ENCODE data around the gene SPOCD1.

Gene SPOCD1

GRCh38 chr1:31799895-31800673 lies 15.7 kb downstream of the SPOCD1 start:
- no peak for DNase-seq

DNA sequence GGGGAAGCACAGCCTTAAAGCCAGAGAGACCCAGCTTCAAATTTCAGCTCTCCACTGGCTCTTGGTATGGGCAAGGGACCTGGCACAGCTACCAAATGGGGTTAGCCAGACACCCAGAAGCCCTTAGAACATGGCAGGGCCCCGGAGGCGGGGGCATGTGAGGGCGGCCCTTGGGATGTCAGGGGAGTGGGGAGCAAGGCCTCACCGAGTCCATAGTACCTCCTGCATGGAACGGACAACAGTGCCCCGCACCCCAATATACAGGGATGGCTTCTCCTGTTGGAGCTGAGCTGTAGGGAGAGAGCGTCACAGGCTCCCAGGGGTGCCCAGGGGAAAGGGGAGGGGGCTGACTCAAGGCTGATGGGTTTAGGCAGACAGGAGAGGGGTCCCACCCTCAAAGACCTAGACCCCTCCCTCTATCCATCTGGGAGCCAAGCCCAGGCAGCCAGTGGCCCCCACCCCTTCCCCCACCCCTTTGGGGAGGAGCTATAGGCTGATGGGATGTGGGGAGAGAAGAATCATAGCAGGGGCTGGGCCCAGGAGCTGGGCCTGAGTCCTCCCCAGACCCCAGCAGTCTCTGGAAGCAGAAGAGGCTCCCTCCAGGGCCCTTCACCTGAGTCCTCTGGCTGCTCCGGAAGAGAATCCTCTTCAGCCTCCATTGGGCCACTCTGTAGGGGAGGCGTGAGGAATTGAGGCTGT lies 16.5 kb downstream of the SPOCD1 start:
- DNase-seq, result no peak

DNA sequence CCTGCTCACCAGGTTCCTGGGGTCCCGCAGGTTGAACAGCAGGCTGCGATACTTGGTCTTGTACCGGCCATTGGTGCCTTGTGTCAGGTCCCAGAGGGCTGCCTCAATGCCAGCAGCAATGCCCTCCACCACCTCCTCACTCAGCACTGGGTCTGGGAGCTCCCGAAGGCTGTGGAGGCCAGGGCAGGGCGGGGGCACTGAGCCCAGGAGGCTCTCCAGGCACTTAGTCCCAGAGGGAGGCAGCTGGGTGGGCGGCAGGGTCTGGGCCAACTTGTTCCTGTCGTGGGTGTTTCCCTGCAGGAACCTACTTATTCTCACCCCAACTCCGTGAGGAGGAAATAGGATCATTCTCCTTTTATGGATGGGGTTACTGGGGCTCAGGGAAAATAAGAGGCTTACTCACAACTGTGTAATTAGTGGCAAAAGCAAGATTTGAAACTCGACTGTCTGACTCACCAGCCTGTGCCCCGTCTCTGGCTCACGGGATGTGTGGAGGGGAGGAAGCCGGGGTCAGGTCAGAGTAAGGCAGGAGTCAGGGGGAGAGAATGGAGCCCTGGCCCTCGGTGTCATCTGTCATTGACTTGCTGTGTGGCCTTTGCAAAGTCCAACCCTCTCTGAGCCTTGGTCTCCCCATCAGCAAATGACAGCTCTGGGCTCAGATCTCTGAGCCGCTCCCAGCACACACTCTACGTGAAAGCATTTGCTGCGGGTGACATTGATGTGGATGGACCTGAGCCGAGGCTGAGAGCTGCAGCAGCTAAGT lies 17.2 kb downstream of the SPOCD1 start:
- no peak for DNase-seq

GRCh38 chr1:31798086-31798432 lies 17.8 kb downstream of the SPOCD1 start:
- no peak for DNase-seq

GRCh38 chr1:31797216-31797615 lies 18.6 kb downstream of the SPOCD1 start:
- DNase-seq, result no peak

DNA sequence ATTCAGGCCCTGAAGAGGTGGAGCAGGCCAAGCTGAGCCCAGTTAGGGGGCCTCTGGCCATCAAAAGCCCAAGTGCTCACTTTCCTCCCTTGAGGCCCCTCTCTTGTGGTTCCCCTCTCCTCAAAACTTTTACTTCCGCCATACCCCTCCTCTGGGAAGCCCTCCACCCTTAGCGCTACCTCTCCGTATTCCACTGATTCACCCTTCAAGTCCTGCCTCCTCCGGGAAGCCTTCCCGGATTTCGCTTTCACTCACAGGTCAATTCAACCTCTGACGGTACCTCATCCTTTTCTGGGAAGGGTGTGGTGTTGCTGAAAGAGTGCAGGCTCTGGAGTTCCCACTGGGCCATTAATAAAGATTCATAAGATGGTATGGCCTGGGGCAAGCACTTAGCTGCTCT lies 19.1 kb downstream of the SPOCD1 start:
- DNase-seq, result no peak

- DNase-seq, result peak; percentile 59
Measured at GRCh38 chr1:31795801-31796621, 19.8 kb downstream of the SPOCD1 start.

DNA sequence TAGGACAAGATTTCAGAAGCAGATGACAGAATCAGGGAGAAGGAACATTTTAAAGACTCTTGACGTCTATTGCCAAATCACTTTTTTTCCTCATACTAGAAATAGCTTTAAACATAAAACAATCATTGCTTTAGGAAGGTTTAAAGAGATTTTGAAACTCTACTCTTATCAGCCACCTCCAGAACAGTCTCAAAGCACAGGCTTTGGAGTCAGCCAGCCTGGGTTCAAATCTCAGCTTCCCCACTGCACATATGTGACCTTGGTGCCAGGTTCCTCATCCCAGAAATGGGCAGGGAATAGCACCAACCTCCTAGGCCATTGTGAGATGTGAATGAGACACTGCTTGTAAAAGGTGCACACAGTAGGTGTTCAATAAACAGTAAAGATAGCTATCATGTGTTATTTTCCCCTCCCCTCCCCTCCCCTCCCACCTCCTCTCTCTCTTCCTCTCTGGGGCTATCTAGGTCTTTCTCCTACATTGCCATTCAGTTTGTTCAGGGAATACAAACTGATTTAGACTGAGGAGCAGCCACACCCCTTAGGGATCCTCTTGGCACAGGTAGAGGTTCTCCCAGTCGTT lies 20.6 kb downstream of the SPOCD1 start:
- no peak for DNase-seq

- DNase-seq, result no peak
Measured at GRCh38 chr1:31793586-31794285, 22.1 kb downstream of the SPOCD1 start.

GRCh38 chr1:31793086-31793485 lies 22.7 kb downstream of the SPOCD1 start:
- DNase-seq, result no peak

GRCh38 chr1:31792541-31792940 lies 23.3 kb downstream of the SPOCD1 start:
- no peak for DNase-seq

DNA sequence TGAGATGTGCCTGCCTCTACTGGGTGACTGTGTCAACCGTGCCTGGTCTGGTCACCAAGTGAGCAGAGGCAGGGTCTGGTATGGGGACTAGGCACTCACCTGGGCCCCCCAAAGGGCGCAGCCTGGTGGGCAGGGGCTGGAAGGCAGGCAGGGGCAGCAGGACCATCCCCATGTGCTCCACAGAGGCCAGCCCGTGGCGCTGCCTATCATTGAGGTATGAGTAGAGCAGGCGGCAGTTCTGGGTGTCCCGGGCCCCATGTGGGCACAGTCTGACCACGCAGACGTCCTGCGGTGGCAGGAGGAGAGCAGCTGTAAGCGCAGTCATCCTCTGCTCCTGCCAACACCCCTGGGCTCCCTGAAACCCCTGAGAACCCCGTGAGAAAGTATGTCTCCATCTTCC lies 23.7 kb downstream of the SPOCD1 start:
- DNase-seq, result no peak

- no peak for DNase-seq
Measured at GRCh38 chr1:31791131-31791858, 24.5 kb downstream of the SPOCD1 start.

DNA sequence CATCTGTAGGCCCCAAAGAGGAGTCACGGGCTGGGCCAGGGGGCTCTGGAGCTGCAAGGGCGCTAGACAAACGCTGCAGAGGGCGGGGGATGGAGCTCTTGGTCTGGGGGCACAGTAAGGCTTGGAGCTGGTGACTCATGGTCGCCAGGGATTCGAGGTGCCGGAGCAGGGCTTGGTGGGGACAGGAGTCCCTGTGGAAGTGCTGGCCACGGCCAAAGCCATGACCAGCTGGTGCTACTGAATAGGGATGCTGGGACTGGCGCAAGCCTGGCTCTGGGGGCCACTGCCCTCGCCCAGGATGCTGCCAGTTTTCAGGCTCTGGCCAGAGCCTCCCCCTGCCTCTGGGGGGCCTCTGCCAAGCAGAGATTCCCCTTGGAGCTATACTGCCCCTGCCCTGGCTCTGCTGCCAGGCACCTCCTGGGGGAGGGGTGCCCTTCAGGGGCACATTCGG lies 25.2 kb downstream of the SPOCD1 start:
- DNase-seq, result no peak

DNA sequence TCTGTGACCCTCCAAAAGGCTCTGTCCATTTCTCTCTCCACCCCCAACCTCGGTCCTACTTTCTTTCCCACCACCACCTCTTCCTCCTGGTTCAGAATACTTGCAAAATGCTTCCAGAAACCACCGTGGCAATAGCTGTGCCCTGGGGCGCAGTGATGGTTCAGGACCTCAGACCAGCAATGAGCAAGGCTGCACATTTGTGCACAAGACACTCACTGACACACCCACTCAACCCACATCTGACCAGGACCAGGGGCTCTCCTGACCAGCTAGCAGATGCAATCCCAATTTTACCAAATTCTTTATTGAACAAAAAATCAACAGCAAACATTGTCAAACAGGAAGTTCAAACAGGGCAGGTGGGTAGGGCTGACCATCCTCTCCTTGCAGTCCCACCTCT lies 25.7 kb downstream of the SPOCD1 start:
- no peak for DNase-seq

- DNase-seq, result peak; percentile 95
Measured at GRCh38 chr1:31789259-31790065, 26.4 kb downstream of the SPOCD1 start.

GRCh38 chr1:31788825-31789256 lies 27.0 kb downstream of the SPOCD1 start:
- no peak for DNase-seq

DNA sequence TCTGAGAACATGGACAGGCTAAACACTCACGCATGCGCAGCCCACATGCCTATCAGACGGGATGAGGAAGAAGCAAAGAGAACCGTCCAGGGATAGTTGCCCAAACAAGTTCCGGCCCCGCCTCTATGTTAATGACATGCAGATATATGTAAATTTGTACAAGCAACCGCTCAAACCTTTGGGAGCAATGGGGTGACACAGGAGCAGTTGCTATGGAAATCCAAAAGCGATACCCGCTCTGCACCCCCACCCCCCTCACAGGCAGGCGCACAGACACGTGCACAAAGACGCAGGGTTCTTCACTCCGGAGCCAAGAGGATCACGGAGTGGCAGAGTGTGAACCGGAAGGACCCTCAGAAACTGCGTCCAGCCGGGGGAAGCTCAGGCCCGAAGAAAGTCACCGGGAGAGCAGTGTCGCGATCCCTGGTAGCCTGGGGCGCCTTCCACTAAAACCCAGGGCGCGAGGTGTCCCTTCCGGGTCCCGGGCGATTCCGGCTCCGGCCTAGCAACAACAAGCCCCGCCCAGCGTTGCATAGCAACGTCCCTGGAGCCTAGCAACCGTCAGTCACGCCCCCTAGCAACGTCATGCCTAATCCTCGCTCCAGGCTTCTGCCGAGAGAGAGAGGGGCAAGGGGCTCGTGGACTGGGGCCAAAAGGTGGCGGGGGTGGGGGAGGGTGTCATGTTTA lies 27.5 kb downstream of the SPOCD1 start:
- DNase-seq, result peak; percentile 97

DNA sequence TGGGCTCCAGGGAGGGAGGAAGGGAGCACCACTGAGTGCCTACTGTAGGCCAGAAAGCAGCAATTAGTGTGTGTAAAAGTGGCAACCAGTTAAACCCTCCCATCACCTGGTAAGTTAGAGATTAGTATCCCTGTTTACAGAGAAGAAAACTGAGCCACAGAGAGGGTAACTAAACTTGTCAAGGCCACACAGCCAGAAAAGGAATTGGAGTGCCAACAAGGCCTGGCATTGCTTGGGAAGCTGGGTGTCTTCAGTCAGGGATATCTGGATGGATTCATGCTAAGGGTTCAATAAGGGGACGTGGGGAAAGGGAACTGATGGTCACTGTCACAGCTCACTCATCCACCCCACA lies 28.1 kb downstream of the SPOCD1 start:
- DNase-seq, result no peak

- no peak for DNase-seq
Measured at GRCh38 chr1:31787261-31787660, 28.6 kb downstream of the SPOCD1 start.
